Spleen (tissue), 11 donors: ENCODE measurements around the gene TEDC1. TPM values are rescaled to one million over a fixed set of nuclear protein-coding genes. Genes with fewer than 3 reads are reported as not detected.

Experiments
- DNase-seq: peaks from one replicate; pipeline ENCODE4 v3.0.0-alpha.2; 2020
- H3K27ac ChIP-seq, 8 donors: fragments of 200-600 bp; sonication (generic) in 7 of 8; 1 replicate in 4 of 8; 2 replicates in 4 of 8; pipeline versions ENCODE4 v1.5.0 to v1.8.0; 2016 to 2021; ENCODE audit warnings: inconsistent platforms in 4 of 8, mild to moderate bottlenecking in 4 of 8, moderate library complexity in 1 of 8
- H3K27me3 ChIP-seq, 7 donors: fragments of 200-600 bp; sonication (generic) in 6 of 7; replicated peaks in 1 of 7; 1 replicate in 4 of 7; 2 replicates in 3 of 7; pipeline versions ENCODE4 v1.5.0 to v1.8.0; 2016 to 2021; ENCODE audit warnings: inconsistent platforms in 3 of 7, mild to moderate bottlenecking in 1 of 7
- H3K36me3 ChIP-seq, 6 donors: fragments of 200-600 bp; sonication (generic) in 5 of 6; 1 replicate in 4 of 6; 2 replicates in 2 of 6; pipeline versions ENCODE4 v1.5.0 to v1.8.0; 2016 to 2021; ENCODE audit warnings: inconsistent platforms in 2 of 6
- H3K4me1 ChIP-seq, 6 donors: fragments of 200-600 bp; sonication (generic) in 5 of 6; 1 replicate in 3 of 6; 2 replicates in 3 of 6; pipeline versions ENCODE4 v1.5.0 to v1.8.0; 2016 to 2021; ENCODE audit warnings: inconsistent platforms in 3 of 6
- H3K4me3 ChIP-seq, 8 donors: fragments of 200-600 bp; sonication (generic) in 7 of 8; 1 replicate in 4 of 8; 2 replicates in 4 of 8; pipeline versions ENCODE4 v1.5.0 to v1.8.0; 2016 to 2021; ENCODE audit warnings: inconsistent platforms in 4 of 8, mild to moderate bottlenecking in 4 of 8, moderate library complexity in 2 of 8
- H3K9me3 ChIP-seq, 8 donors: fragments of 200-600 bp; sonication (generic) in 7 of 8; 1 replicate in 4 of 8; 2 replicates in 4 of 8; pipeline versions ENCODE4 v1.5.0 to v1.8.0; 2016 to 2021; ENCODE audit warnings: inconsistent platforms in 4 of 8
- POLR2A ChIP-seq, 3 donors: fragments of 450-650 bp; IDR thresholded peaks; one replicate each; pipeline ENCODE4 v1.5.1; 2017; ENCODE audit warnings: antibody characterized with exemption in 3 of 3, mild to moderate bottlenecking in 1 of 3
- POLR2AphosphoS5 ChIP-seq, 3 donors: sonication (generic); formaldehyde crosslinking; IDR thresholded peaks; one replicate each; pipeline ENCODE4 v1.5.1; 2017; ENCODE audit warnings: antibody characterized with exemption in 3 of 3
- whole genome bisulfite sequencing, 5 donors: extraction: QIAGEN DNeasy Blood & Tissue Kit in 3 of 5; methylation state at CpG; one replicate each; pipeline versions ENCODE4 v1.1.5 to v1.1.7; 2013 to 2018; 5-methylcytosine and 5-hydroxymethylcytosine counted together
- intact Hi-C: fragments of 100-400 bp; cut with DNase I; formaldehyde crosslinking; loops from one replicate; pipeline ENCODE4 v1.15.0; 2023; ENCODE audit warnings: low total_unique reads
- polyA plus RNA-seq, 3 donors: library from polyadenylated mRNA; stranded (reverse); fragments of 200-250 nt; gene quantifications; one replicate each; pipeline ENCODE4 v1.2.1, GENCODE V29; 2013
- total RNA-seq, 7 donors: library from RNA; depleted of rRNA in 3 of 7; stranded (reverse); fragments of >200 nt in 3 of 7; fragmentation: NEBNext Ultra II Directional in 4 of 7; extraction: Animal tissue kit (Norgen Biotek cat#: 25700) in 4 of 7; gene quantifications; one replicate each; pipeline versions ENCODE4 v1.1.0 to v1.2.1, GENCODE V29; 2016 to 2021
- TF ChIP-seq, protein P1 (sequence below), 11 experiments: fragments of 200-600 bp in 7 of 11; fragments of 450-650 bp in 4 of 11; sonication (generic) in 4 of 11; IDR thresholded peaks in 8 of 11; conservative IDR thresholded peaks in 3 of 11; 1 replicate in 7 of 11; 2 replicates in 4 of 11; pipeline versions ENCODE4 v1.4.0 to v1.8.0; 2016 to 2021; ENCODE audit warnings: antibody characterized with exemption in 11 of 11, inconsistent platforms in 4 of 11, mild to moderate bottlenecking in 1 of 11
- donor health status: healthy with polysubstance abuse.
- donor health status: DM: no; HTN: no; CAD: no; lungs with moderate emphysema.
- donor health status: DM: no; HTN: no; CAD: no.
- donor health status: Bipolar disorder and iron deficiency.
- donor health status: healthy.
- donor health status: DM: no; HTN: no; CAD: no.
- donor health status: DM: yes; HTN: yes; CAD: no.

TEDC1 gene
- total and polyA plus RNA-seq, 10 donors = 5.3 to 31.5 (median 12.3) TPM

- no peak overlapping the region for H3K4me3 ChIP-seq
- no peak overlapping the region for H3K27ac ChIP-seq
- H3K9me3 ChIP-seq = no peaks in the 10 kb centered on the region
- TF ChIP-seq POLR2A (IDR thresholded peaks at IDR 0.05) (no peak), POLR2AphosphoS5 (IDR thresholded peaks at IDR 0.05) (no peak)
- TF ChIP-seq, protein P1, sequence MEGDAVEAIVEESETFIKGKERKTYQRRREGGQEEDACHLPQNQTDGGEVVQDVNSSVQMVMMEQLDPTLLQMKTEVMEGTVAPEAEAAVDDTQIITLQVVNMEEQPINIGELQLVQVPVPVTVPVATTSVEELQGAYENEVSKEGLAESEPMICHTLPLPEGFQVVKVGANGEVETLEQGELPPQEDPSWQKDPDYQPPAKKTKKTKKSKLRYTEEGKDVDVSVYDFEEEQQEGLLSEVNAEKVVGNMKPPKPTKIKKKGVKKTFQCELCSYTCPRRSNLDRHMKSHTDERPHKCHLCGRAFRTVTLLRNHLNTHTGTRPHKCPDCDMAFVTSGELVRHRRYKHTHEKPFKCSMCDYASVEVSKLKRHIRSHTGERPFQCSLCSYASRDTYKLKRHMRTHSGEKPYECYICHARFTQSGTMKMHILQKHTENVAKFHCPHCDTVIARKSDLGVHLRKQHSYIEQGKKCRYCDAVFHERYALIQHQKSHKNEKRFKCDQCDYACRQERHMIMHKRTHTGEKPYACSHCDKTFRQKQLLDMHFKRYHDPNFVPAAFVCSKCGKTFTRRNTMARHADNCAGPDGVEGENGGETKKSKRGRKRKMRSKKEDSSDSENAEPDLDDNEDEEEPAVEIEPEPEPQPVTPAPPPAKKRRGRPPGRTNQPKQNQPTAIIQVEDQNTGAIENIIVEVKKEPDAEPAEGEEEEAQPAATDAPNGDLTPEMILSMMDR (IDR thresholded peaks at IDR 0.05 in 8 of 11, conservative IDR thresholded peaks at IDR 0.05 in 3 of 11) = no peak
- H3K27me3 ChIP-seq = peaks cover 0 to 10% (median 0%) of the 10 kb centered on the region in 7 donors
- no peak for DNase-seq
- WGBS, 5 donors = 86 to 92% (median 90%) methylated on average over 10 to 27 of the region's 27 CpGs
- H3K36me3 ChIP-seq = peaks cover 0 to 24% (median 0%) of the 10 kb centered on the region in 6 donors
- no peaks in the 10 kb centered on the region for H3K4me1 ChIP-seq
- intact Hi-C loops = no loop called here
Observed at GRCh38 chr14:105499256-105500035, 8.4 kb downstream of the TEDC1 start.

- 85 to 91% (median 88%) methylated on average over 20 to 21 of the region's 21 CpGs for WGBS, 5 donors
- intact Hi-C loops = no loop called here
- Histone ChIP-seq H3K27me3 (peaks cover 0 to 10% (median 0%) of the 10 kb centered on the region in 7 donors), H3K4me1 (no peaks in the 10 kb centered on the region), H3K27ac (no peak overlapping the region), H3K9me3 (no peaks in the 10 kb centered on the region), H3K4me3 (no peak overlapping the region), H3K36me3 (peaks cover 0 to 24% (median 0%) of the 10 kb centered on the region in 6 donors)
- DNase-seq = no peak
- TF ChIP-seq, protein P1 (IDR thresholded peaks at IDR 0.05 in 8 of 11, conservative IDR thresholded peaks at IDR 0.05 in 3 of 11) = no peak
- TF ChIP-seq POLR2AphosphoS5 (IDR thresholded peaks at IDR 0.05) = no peak
- no peak for TF ChIP-seq POLR2A (IDR thresholded peaks at IDR 0.05)
Observed at GRCh38 chr14:105500036-105500725, 9.1 kb downstream of the TEDC1 start.

DNA sequence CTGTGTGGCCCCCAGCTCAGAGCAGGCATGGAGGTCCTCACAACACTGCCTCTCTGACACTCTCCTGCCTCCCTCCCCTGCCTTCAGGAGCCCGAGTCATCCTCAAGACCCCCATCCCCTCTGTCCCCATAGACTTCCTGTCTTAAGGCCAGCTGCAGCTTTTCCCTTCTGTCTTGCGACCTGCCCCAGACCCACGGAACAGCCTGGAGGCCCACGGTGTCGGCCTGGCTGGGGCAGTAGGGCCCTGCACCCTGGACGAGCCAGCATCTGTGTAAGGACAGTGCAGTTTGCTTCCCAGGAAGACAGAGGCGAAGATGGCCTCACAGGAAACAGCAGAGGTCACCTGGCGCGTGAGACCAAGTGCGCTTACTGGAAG lies 9.7 kb downstream of the TEDC1 start:
- Histone ChIP-seq H3K27ac (no peak overlapping the region), H3K4me1 (no peaks in the 10 kb centered on the region), H3K9me3 (no peaks in the 10 kb centered on the region), H3K4me3 (no peak overlapping the region), H3K36me3 (peaks cover 0 to 24% (median 0%) of the 10 kb centered on the region in 6 donors), H3K27me3 (peaks cover 0 to 10% (median 0%) of the 10 kb centered on the region in 7 donors)
- DNase-seq = no peak
- TF ChIP-seq, protein P1 (IDR thresholded peaks at IDR 0.05 in 8 of 11, conservative IDR thresholded peaks at IDR 0.05 in 3 of 11) = no peak
- TF ChIP-seq POLR2AphosphoS5 (IDR thresholded peaks at IDR 0.05) (no peak), POLR2A (IDR thresholded peaks at IDR 0.05) (no peak)
- intact Hi-C loops = no loop called here
- WGBS, 5 donors = 53 to 62% (median 56%) methylated on average over 10 of the region's 10 CpGs
